Ishikawa (cell line): Measurements from ENCODE around the gene SEMA3E.

ENCODE experiments used
- CEBPB ChIP-seq: IDR thresholded peaks from 2 replicates; pipeline ENCODE4 v1.6.1; 2012
- TAF1 ChIP-seq: IDR thresholded peaks from 2 replicates; pipeline ENCODE4 v1.6.1; 2012; ENCODE audit warnings: low read depth, mild to moderate bottlenecking
- TF ChIP-seq, protein P1 (sequence below): IDR thresholded peaks from 2 replicates; pipeline ENCODE4 v1.6.1; 2012

DNA sequence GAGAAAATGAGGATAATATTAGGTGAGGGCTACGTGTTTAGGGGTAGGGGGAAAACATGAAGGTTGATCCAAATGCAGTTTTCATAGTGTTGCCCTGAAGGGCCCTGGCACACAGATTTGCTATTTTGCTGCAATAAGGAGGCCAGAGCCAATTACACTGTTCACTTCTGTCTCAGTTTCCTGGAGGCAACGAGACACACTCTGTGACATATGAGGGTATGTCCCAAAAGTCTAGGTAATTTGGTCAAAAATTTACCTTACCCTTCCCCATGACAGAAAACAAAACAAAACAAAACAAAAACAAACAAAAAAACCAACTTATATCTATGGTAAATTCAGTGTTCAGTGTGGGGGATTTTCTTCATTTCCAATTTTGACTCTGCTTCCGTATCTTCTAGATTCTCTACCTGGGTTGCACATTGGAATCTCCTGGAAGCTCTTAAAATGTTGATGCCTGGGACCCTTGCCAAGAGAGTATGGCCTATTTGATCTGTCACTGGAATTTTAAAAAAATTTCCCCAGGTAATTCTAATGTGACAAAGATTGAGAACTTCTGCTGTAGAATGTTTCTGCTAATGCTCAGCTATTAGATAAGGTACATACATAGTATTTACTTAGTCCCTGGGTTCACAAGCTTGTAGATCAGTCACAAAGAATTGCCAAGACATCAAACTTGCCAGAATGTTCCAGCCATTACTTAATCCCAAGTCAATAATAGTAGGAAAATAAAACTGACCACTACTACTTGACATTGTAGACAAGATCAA lies 139.5 kb downstream of the SEMA3E start:
- TF ChIP-seq, protein P1, sequence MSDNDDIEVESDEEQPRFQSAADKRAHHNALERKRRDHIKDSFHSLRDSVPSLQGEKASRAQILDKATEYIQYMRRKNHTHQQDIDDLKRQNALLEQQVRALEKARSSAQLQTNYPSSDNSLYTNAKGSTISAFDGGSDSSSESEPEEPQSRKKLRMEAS, result no peak
- TF ChIP-seq CEBPB (no peak), TAF1 (no peak)
